Left hindlimb (tissue), 1 donor: ENCODE measurements around the gene ZNF804B.
"Not testable (repeated sequence)": the region's sequence is repeated elsewhere in the genome, so short reads cannot be mapped to it uniquely, and the experiment has no call there.

Source experiments
- DNase-seq: peaks from one replicate; pipeline ENCODE4 v3.0.0-alpha.2; 2018

ZNF804B gene

GRCh38 chr7:89104748-89105685 lies 345.5 kb downstream of the ZNF804B start:
- peak; percentile 21 for DNase-seq

- DNase-seq: no peak
Observed at GRCh38 chr7:89123871-89124270, 364.4 kb downstream of the ZNF804B start.

- DNase-seq: no peak
Observed at GRCh38 chr7:89129600-89130375, 370.3 kb downstream of the ZNF804B start.

- DNase-seq: no peak
Observed at GRCh38 chr7:89133357-89133756, 373.9 kb downstream of the ZNF804B start.

GRCh38 chr7:89133819-89134218 lies 374.3 kb downstream of the ZNF804B start:
- no peak for DNase-seq

- no peak for DNase-seq
Observed at GRCh38 chr7:89145801-89146200, 386.3 kb downstream of the ZNF804B start.

GRCh38 chr7:89160107-89160506 lies 400.6 kb downstream of the ZNF804B start:
- no peak for DNase-seq

- DNase-seq: no peak
Observed at GRCh38 chr7:89165421-89165820, 405.9 kb downstream of the ZNF804B start.

- no peak for DNase-seq
Observed at GRCh38 chr7:89170628-89171027, 411.1 kb downstream of the ZNF804B start.

GRCh38 chr7:89182116-89182515 lies 422.6 kb downstream of the ZNF804B start:
- DNase-seq: no peak

- DNase-seq: no peak
Observed at GRCh38 chr7:89183712-89184111, 424.2 kb downstream of the ZNF804B start.

- DNase-seq: no peak
Observed at GRCh38 chr7:89200758-89201157, 441.3 kb downstream of the ZNF804B start.

- no peak for DNase-seq
Observed at GRCh38 chr7:89223900-89224395, 464.4 kb downstream of the ZNF804B start.

- not testable (repeated sequence) for DNase-seq
Observed at GRCh38 chr7:89228688-89229171, 469.2 kb downstream of the ZNF804B start.

- no peak for DNase-seq
Observed at GRCh38 chr7:89238156-89238555, 478.7 kb downstream of the ZNF804B start.

- no peak for DNase-seq
Observed at GRCh38 chr7:89246196-89246595, 486.7 kb downstream of the ZNF804B start.

- DNase-seq: no peak
Observed at GRCh38 chr7:89247207-89247606, 487.7 kb downstream of the ZNF804B start.

GRCh38 chr7:89259085-89259484 lies 499.6 kb downstream of the ZNF804B start:
- no peak for DNase-seq

- no peak for DNase-seq
Observed at GRCh38 chr7:89264126-89264525, 504.6 kb downstream of the ZNF804B start.

- no peak for DNase-seq
Observed at GRCh38 chr7:89265631-89266030, 506.1 kb downstream of the ZNF804B start.

- DNase-seq: no peak
Observed at GRCh38 chr7:89283302-89283701, 523.8 kb downstream of the ZNF804B start.

GRCh38 chr7:89308535-89308934 lies 549.0 kb downstream of the ZNF804B start:
- no peak for DNase-seq

GRCh38 chr7:89311886-89312285 lies 552.4 kb downstream of the ZNF804B start:
- DNase-seq: no peak

GRCh38 chr7:89312551-89312950 lies 553.1 kb downstream of the ZNF804B start:
- DNase-seq: no peak
